ENCODE data around the gene NUP188. TPM values are rescaled to one million over a fixed set of nuclear protein-coding genes. Genes with fewer than 3 reads are reported as not detected.

NUP188 gene
- total and polyA plus RNA-seq, 2 of the 13 experiments (the other 11 are each of a cell fraction or from before 2014, with no cell fraction given), result 28.0 to 38.5 TPM

- no peaks in the 10 kb centered on the region for H3K27me3 ChIP-seq (ENCODE audit: control insufficient read depth in 1 of 2, insufficient read depth in 2 of 2, low read length in 2 of 2)
- no peaks in the 10 kb centered on the region for H3K9me3 ChIP-seq (ENCODE audit: low read length)
- H4K20me1 ChIP-seq (ENCODE audit: insufficient read depth, low read length), result no peaks in the 10 kb centered on the region
- H3K4me1 ChIP-seq (ENCODE audit: insufficient read depth, low read length), result peaks cover 30% of the 10 kb centered on the region
- no peak overlapping the region for H2AFZ ChIP-seq (ENCODE audit: low read length)
- in situ Hi-C loops (cut with HindIII; ENCODE audit: extremely low pct_ligation_motif_present, low pct_unique_long_range_greater_than_20kb) (no loop called here), intact Hi-C loops (cut with micrococcal nuclease; ENCODE audit: unreplicated experiment) (no loop called here)
- FAIRE-seq (peak; percentile 90), DNase-seq (ENCODE audit: low spot score) (peak; percentile 76), ATAC-seq (peak; percentile 80)
- no TSS peak for BruUV-seq (replicated peaks)
- ChIA-PET POLR2A (interaction anchor here (0.6 to 1.7 kb wide), 5 partner anchors 17 to 237 kb away, joined by 3 to 6 read pairs (median 4); no protein-coding TSS in a partner anchor), CTCF (ENCODE audit: low intra/inter-chr PET ratio, low total read pairs) (no interaction called here)
- WGBS (ENCODE audit: low lambda C conversion rate), result 35% methylated on average over 7 of the region's 7 CpGs
- H3K79me2 ChIP-seq (ENCODE audit: insufficient read depth, low read length), result peaks cover 4% of the 10 kb centered on the region
- H3K27ac ChIP-seq (ENCODE audit: extremely low read length, insufficient read depth, low read length), result peak overlapping the region; percentile 65
- no peak overlapping the region for H3K9ac ChIP-seq (ENCODE audit: insufficient read depth, low read depth, low read length)
- no peak overlapping the region for H3K4me3 ChIP-seq (replicated peaks in 1 of 3; ENCODE audit: insufficient read depth in 1 of 3, low read depth in 2 of 3, low read length in 3 of 3)
- peaks cover 26 to 44% of the 10 kb centered on the region in 2 experiments for H3K36me3 ChIP-seq (replicated peaks in 1 of 2; ENCODE audit: control insufficient read depth in 1 of 2, insufficient read depth in 2 of 2, low read length in 2 of 2)
- 0 out of 2 replicates have a peak overlapping the region, but pooled peaks have one; percentile 18 for H3K4me2 ChIP-seq (ENCODE audit: low read depth, low read length)
- TF ChIP-seq ZMYM3 (CRISPR knock-in tag; IDR thresholded peaks at IDR 0.05), result 0 out of 2 replicates have a peak, but pooled peaks have one; percentile 11
- TF ChIP-seq ZNF687 (CRISPR knock-in tag; IDR thresholded peaks at IDR 0.05), result peak; percentile 15; the same call in 1 of the 2 replicates
- peak; percentile 40; the same call in 1 of the 2 replicates for TF ChIP-seq SPEN (CRISPR knock-in tag; IDR thresholded peaks at IDR 0.05; ENCODE audit: low read depth)
- TF ChIP-seq SAP130 (CRISPR knock-in tag; IDR thresholded peaks at IDR 0.05; ENCODE audit: low read depth), result peak; percentile 65
- peak; percentile 62; the same call in 1 of the 2 replicates for TF ChIP-seq SALL1 (CRISPR knock-in tag; IDR thresholded peaks at IDR 0.05)
- no peak for TF ChIP-seq ZHX2 (IDR thresholded peaks at IDR 0.05; ENCODE audit: low read depth)
- no peak for TF ChIP-seq ZHX2 (CRISPR knock-in tag; IDR thresholded peaks at IDR 0.05; ENCODE audit: borderline replicate concordance)
- no peak for TF ChIP-seq SOX6 (IDR thresholded peaks at IDR 0.05)
- TF ChIP-seq SOX6 (CRISPR knock-in tag; IDR thresholded peaks at IDR 0.05), result peak; percentile 47
- TF ChIP-seq ZNF770 (CRISPR knock-in tag; IDR thresholded peaks at IDR 0.05), result peak; percentile 60
- no peak for TF ChIP-seq SOX13 (IDR thresholded peaks at IDR 0.05)
- TF ChIP-seq SOX13 (CRISPR knock-in tag; conservative IDR thresholded peaks at IDR 0.05 in 1 of 2, IDR thresholded peaks at IDR 0.05 in 1 of 2), result peak in 1 of 2 experiments; percentile 34; a peak in 1 of 4 replicates
- peak; percentile 63 for TF ChIP-seq TEAD3 (CRISPR knock-in tag; optimal IDR thresholded peaks at IDR 0.05; ENCODE audit: borderline replicate concordance)
These were observed 41.5 kb upstream of the NUP188 start for GRCh38 chr9:128905964-128906363.

All from HepG2 (cell line).